SK-N-SH treated with all-trans-retinoic acid at 6 μM for 48 hours (cell line): ENCODE results near the gene GBX1.

Source experiments
- ATAC-seq: fragments of 200-7000 bp; cut with Tn5 transposase; 3 replicates; pipeline ENCODE4 v1.9.1; 2020; ENCODE audit warnings: mild to moderate bottlenecking, moderate library complexity
- ARNTL ChIP-seq: fragments of 450-650 bp; formaldehyde crosslinking; IDR thresholded peaks from 2 replicates; pipeline ENCODE4 v1.5.0; 2020; ENCODE audit warnings: low read depth, mild to moderate bottlenecking, moderate library complexity, borderline replicate concordance
- BACH2 ChIP-seq: fragments of 250-450 bp; sonication (Bioruptor Pico); IDR thresholded peaks from 2 replicates; pipeline ENCODE4 v1.9.0; 2021; ENCODE audit warnings: mild to moderate bottlenecking, borderline replicate concordance
- CREB5 ChIP-seq: fragments of 250-450 bp; sonication (Bioruptor Pico); IDR thresholded peaks from 2 replicates; pipeline ENCODE4 v1.5.1; 2020; ENCODE audit warnings: low read depth, mild to moderate bottlenecking, moderate library complexity
- CSDC2 ChIP-seq: fragments of 250-450 bp; sonication (Bioruptor Pico); IDR thresholded peaks from 2 replicates; pipeline ENCODE4 v1.5.0; 2020; ENCODE audit warnings: mild to moderate bottlenecking, moderate library complexity
- ESRRG ChIP-seq: fragments of 250-450 bp; sonication (Bioruptor Pico); IDR thresholded peaks from 2 replicates; pipeline ENCODE4 v1.6.1; 2021; ENCODE audit warnings: mild to moderate bottlenecking
- ISL1 ChIP-seq: fragments of 250-450 bp; sonication (Bioruptor Pico); IDR thresholded peaks from 2 replicates; pipeline ENCODE4 v2.1.2; 2022; ENCODE audit warnings: mild to moderate bottlenecking, moderate library complexity
- POU6F1 ChIP-seq: fragments of 250-450 bp; sonication (Bioruptor Pico); IDR thresholded peaks from 2 replicates; pipeline ENCODE4 v1.8.0; 2021; ENCODE audit warnings: low read depth, mild to moderate bottlenecking, moderate library complexity, borderline replicate concordance
- PPARA ChIP-seq: fragments of 250-450 bp; sonication (Bioruptor Pico); IDR thresholded peaks from 2 replicates; pipeline ENCODE4 v1.5.0; 2020; ENCODE audit warnings: mild to moderate bottlenecking, borderline replicate concordance
- RARB ChIP-seq: fragments of 250-450 bp; sonication (Bioruptor Pico); IDR thresholded peaks from 2 replicates; pipeline ENCODE4 v1.8.0; 2021; ENCODE audit warnings: mild to moderate bottlenecking, moderate library complexity
- TCF4 ChIP-seq: fragments of 250-450 bp; sonication (Bioruptor Pico); IDR thresholded peaks from 2 replicates; pipeline ENCODE4 v1.8.0; 2021; ENCODE audit warnings: mild to moderate bottlenecking, moderate library complexity, borderline replicate concordance
- TOX ChIP-seq: fragments of 250-450 bp; sonication (Bioruptor Pico); IDR thresholded peaks from 2 replicates; pipeline ENCODE4 v1.8.0; 2021; ENCODE audit warnings: mild to moderate bottlenecking, moderate library complexity, borderline replicate concordance
- TSHZ2 ChIP-seq: fragments of 250-450 bp; sonication (Bioruptor Pico); IDR thresholded peaks from 2 replicates; pipeline ENCODE4 v1.5.0; 2020; ENCODE audit warnings: mild to moderate bottlenecking, moderate library complexity
- ZC3H10 ChIP-seq: fragments of 250-450 bp; sonication (Bioruptor Pico); IDR thresholded peaks from 2 replicates; pipeline ENCODE4 v1.5.1; 2021; ENCODE audit warnings: mild to moderate bottlenecking, moderate library complexity
- ZFP3 ChIP-seq: fragments of 250-450 bp; sonication (Bioruptor Pico); IDR thresholded peaks from 2 replicates; pipeline ENCODE4 v1.5.0; 2020; ENCODE audit warnings: mild to moderate bottlenecking, moderate library complexity
- ZFP30 ChIP-seq: fragments of 450-650 bp; formaldehyde crosslinking; IDR thresholded peaks from 2 replicates; pipeline ENCODE4 v1.5.0; 2022; ENCODE audit warnings: mild to moderate bottlenecking, moderate library complexity
- ZNF565 ChIP-seq: fragments of 450-650 bp; formaldehyde crosslinking; conservative IDR thresholded peaks from 2 replicates; pipeline ENCODE4 v1.5.0; 2020; ENCODE audit warnings: low read depth, mild to moderate bottlenecking, moderate library complexity
- ZNF70 ChIP-seq: fragments of 450-650 bp; formaldehyde crosslinking; IDR thresholded peaks from 2 replicates; pipeline ENCODE4 v1.5.0; 2020; ENCODE audit warnings: mild to moderate bottlenecking, moderate library complexity
- ZNF8 ChIP-seq: fragments of 450-650 bp; formaldehyde crosslinking; IDR thresholded peaks from 2 replicates; pipeline ENCODE4 v1.5.0; 2020; ENCODE audit warnings: mild to moderate bottlenecking, moderate library complexity

GBX1 gene

GRCh38 chr7:151210087-151210854, 42.8 kb upstream of the GBX1 start, which contains the start of gene H2BK1:
H2BK1 (minus strand) TSS chr7:151210488; CDS start chr7:151210318, 170 bp downstream.
- TF ChIP-seq ZC3H10 (CRISPR knock-in tag) = no peak
- no peak for TF ChIP-seq PPARA (CRISPR knock-in tag)
- no peak for TF ChIP-seq BACH2 (CRISPR knock-in tag)
- no peak for TF ChIP-seq RARB (CRISPR knock-in tag)
- TF ChIP-seq ZFP30 (CRISPR knock-in tag) = no peak
- TF ChIP-seq TOX (CRISPR knock-in tag) = no peak
- no peak for ATAC-seq

GRCh38 chr7:151209588-151209987, 42.1 kb upstream of the GBX1 start:
- ATAC-seq = no peak

GRCh38 chr7:151208253-151208862, 40.9 kb upstream of the GBX1 start:
- no peak for ATAC-seq

More at GRCh38 chr7:151209588-151209987, 42.1 kb upstream of the GBX1 start:
- TF ChIP-seq PPARA (CRISPR knock-in tag) = no peak
- TF ChIP-seq CREB5 = no peak
- no peak for TF ChIP-seq ZC3H10 (CRISPR knock-in tag)
- no peak for TF ChIP-seq ZNF8 (CRISPR knock-in tag)
- no peak for TF ChIP-seq TSHZ2 (CRISPR knock-in tag)
- TF ChIP-seq ZNF70 (CRISPR knock-in tag) = no peak
- TF ChIP-seq TCF4 = no peak
- no peak for TF ChIP-seq RARB (CRISPR knock-in tag)
- TF ChIP-seq ZNF565 (CRISPR knock-in tag) = no peak
- no peak for TF ChIP-seq POU6F1 (CRISPR knock-in tag)
- TF ChIP-seq ISL1 = no peak

GRCh38 chr7:151207804-151208203, 40.3 kb upstream of the GBX1 start:
- no peak for ATAC-seq
- no peak for TF ChIP-seq ESRRG (CRISPR knock-in tag)
- no peak for TF ChIP-seq ZFP30 (CRISPR knock-in tag)
- no peak for TF ChIP-seq ZFP3 (CRISPR knock-in tag)

More at GRCh38 chr7:151208253-151208862, 40.9 kb upstream of the GBX1 start:
- TF ChIP-seq ARNTL (CRISPR knock-in tag) = no peak
- TF ChIP-seq TCF4 = no peak

GRCh38 chr7:151207315-151207714, 39.8 kb upstream of the GBX1 start:
- no peak for ATAC-seq
- no peak for TF ChIP-seq BACH2 (CRISPR knock-in tag)
- no peak for TF ChIP-seq ZNF565 (CRISPR knock-in tag)
- no peak for TF ChIP-seq ZFP3 (CRISPR knock-in tag)
- no peak for TF ChIP-seq ZNF70 (CRISPR knock-in tag)
- TF ChIP-seq ESRRG (CRISPR knock-in tag) = no peak
- TF ChIP-seq CSDC2 (CRISPR knock-in tag) = no peak
- no peak for TF ChIP-seq ZNF8 (CRISPR knock-in tag)
- TF ChIP-seq TSHZ2 (CRISPR knock-in tag) = no peak
- no peak for TF ChIP-seq PPARA (CRISPR knock-in tag)
- no peak for TF ChIP-seq RARB (CRISPR knock-in tag)
- no peak for TF ChIP-seq TCF4
